Trophoblast cell (in vitro differentiated cells and primary cell): ENCODE measurements around the gene MROH9.

ENCODE experiments used
- DNase-seq, 2 donors: peaks; one replicate each; pipeline ENCODE4 v3.0.0-alpha.2; 2016
- H2AFZ ChIP-seq: 2 replicates; pipeline ENCODE4 v1.6.1; 2013; ENCODE audit warnings: low read length, moderate library complexity, mild to moderate bottlenecking; ENCODE audit not compliant: insufficient read depth, poor library complexity
- H2AK5ac ChIP-seq: 2 replicates; pipeline ENCODE4 v1.6.1; 2013; ENCODE audit warnings: mild to moderate bottlenecking, low read length
- H2BK120ac ChIP-seq: 2 replicates; pipeline ENCODE4 v1.6.1; 2013; ENCODE audit warnings: low read length, mild to moderate bottlenecking, moderate library complexity; ENCODE audit not compliant: insufficient read depth, poor library complexity
- H2BK12ac ChIP-seq: 2 replicates; pipeline ENCODE4 v1.6.1; 2013; ENCODE audit warnings: mild to moderate bottlenecking, low read length, moderate library complexity
- H2BK5ac ChIP-seq: 2 replicates; pipeline ENCODE4 v1.6.1; 2013; ENCODE audit warnings: low read length, low read depth, moderate library complexity, mild to moderate bottlenecking; ENCODE audit not compliant: poor library complexity
- H3K14ac ChIP-seq: 2 replicates; pipeline ENCODE4 v1.6.1; 2013; ENCODE audit warnings: mild to moderate bottlenecking, low read length
- H3K18ac ChIP-seq: 2 replicates; pipeline ENCODE4 v1.6.1; 2013; ENCODE audit warnings: mild to moderate bottlenecking, low read length
- H3K23ac ChIP-seq: 2 replicates; pipeline ENCODE4 v1.6.1; 2013; ENCODE audit warnings: low read length
- H3K27ac ChIP-seq: 2 replicates; pipeline ENCODE4 v1.5.1; 2013; ENCODE audit warnings: low read depth, mild to moderate bottlenecking, inconsistent platforms, low read length, moderate library complexity
- H3K27me3 ChIP-seq: 2 replicates; pipeline ENCODE4 v1.6.1; 2013; ENCODE audit warnings: inconsistent platforms, mild to moderate bottlenecking, low read length, moderate library complexity; ENCODE audit not compliant: insufficient read depth
- H3K36me3 ChIP-seq, 2 experiments: 1 replicate in 1 of 2; 2 replicates in 1 of 2; pipeline ENCODE4 v1.6.1; 2013; ENCODE audit warnings: low read length in 2 of 2, mild to moderate bottlenecking in 2 of 2, moderate library complexity in 1 of 2; ENCODE audit not compliant: insufficient read depth in 2 of 2, control insufficient read depth in 1 of 2
- H3K4ac ChIP-seq: 2 replicates; pipeline ENCODE4 v1.6.1; 2013; ENCODE audit warnings: low read depth, mild to moderate bottlenecking, low read length, moderate library complexity
- H3K4me1 ChIP-seq, 2 experiments: 1 replicate in 1 of 2; 2 replicates in 1 of 2; pipeline ENCODE4 v1.6.1; 2013; ENCODE audit warnings: low read length in 2 of 2, mild to moderate bottlenecking in 2 of 2, moderate library complexity in 1 of 2; ENCODE audit not compliant: insufficient read depth in 2 of 2, control insufficient read depth in 1 of 2
- H3K4me2 ChIP-seq: 2 replicates; pipeline ENCODE4 v1.6.1; 2013; ENCODE audit warnings: inconsistent platforms, mild to moderate bottlenecking, low read length, moderate library complexity
- H3K4me3 ChIP-seq: 2 replicates; pipeline ENCODE4 v1.5.1; 2013; ENCODE audit warnings: mild to moderate bottlenecking, low read depth, low read length, inconsistent platforms
- H3K79me1 ChIP-seq: one replicate; pipeline ENCODE4 v1.6.1; 2013; ENCODE audit warnings: low read length
- H3K79me2 ChIP-seq: 2 replicates; pipeline ENCODE4 v1.6.1; 2013; ENCODE audit warnings: low read length, mild to moderate bottlenecking; ENCODE audit not compliant: control insufficient read depth, insufficient read depth, poor library complexity
- H3K9ac ChIP-seq: 2 replicates; pipeline ENCODE4 v1.6.1; 2013; ENCODE audit warnings: mild to moderate bottlenecking, low read length
- H3K9me3 ChIP-seq: 2 replicates; pipeline ENCODE4 v1.6.1; 2013; ENCODE audit warnings: low read depth, mild to moderate bottlenecking, control low read depth, inconsistent platforms, low read length; ENCODE audit not compliant: insufficient read depth
- H4K12ac ChIP-seq: 2 replicates; pipeline ENCODE4 v1.6.1; 2013; ENCODE audit warnings: low read depth, mild to moderate bottlenecking, low read length, moderate library complexity
- H4K8ac ChIP-seq: 2 replicates; pipeline ENCODE4 v1.6.1; 2013; ENCODE audit warnings: low read depth, mild to moderate bottlenecking, low read length, moderate library complexity
- H4K91ac ChIP-seq: one replicate; pipeline ENCODE4 v1.6.1; 2013; ENCODE audit warnings: low read depth, mild to moderate bottlenecking, low read length, moderate library complexity
- WGBS: extraction: QIAGEN DNeasy Blood & Tissue Kit; methylation state at CpG from one replicate; pipeline ENCODE4 v1.1.7; 2013; ENCODE audit warnings: missing lambda C conversion rate; ENCODE audit not compliant: insufficient read length, insufficient coverage; ENCODE audit errors: extremely low coverage; 5-methylcytosine and 5-hydroxymethylcytosine counted together

Gene MROH9

GRCh38 chr1:170967042-170967910, 31.9 kb downstream of the MROH9 start:
- Histone ChIP-seq H2BK12ac (no peak overlapping the region), H3K23ac (no peak overlapping the region), H3K4me1 (no peaks in the 10 kb centered on the region), H3K79me2 (no peaks in the 10 kb centered on the region), H4K12ac (no peak overlapping the region), H3K9me3 (no peaks in the 10 kb centered on the region), H3K4me2 (no peak overlapping the region), H4K91ac (no peak overlapping the region), H4K8ac (no peak overlapping the region), H2AK5ac (no peak overlapping the region), H3K14ac (no peak overlapping the region), H3K79me1 (no peaks in the 10 kb centered on the region), H2BK120ac (no peak overlapping the region), H3K4me3 (no peak overlapping the region), H3K18ac (no peak overlapping the region), H3K27me3 (no peaks in the 10 kb centered on the region), H3K27ac (no peak overlapping the region), H2BK5ac (no peak overlapping the region), H3K9ac (no peak overlapping the region), H3K4ac (no peak overlapping the region), H3K36me3 (no peaks in the 10 kb centered on the region), H2AFZ (no peak overlapping the region)
- WGBS = no CpG with 5 or more reads among the region's 5 CpGs
- DNase-seq = peak; percentile 12 to 74

- Histone ChIP-seq H3K14ac (no peak overlapping the region), H4K8ac (no peak overlapping the region), H3K18ac (no peak overlapping the region), H2BK5ac (no peak overlapping the region), H2BK12ac (no peak overlapping the region), H2BK120ac (no peak overlapping the region), H3K79me1 (no peaks in the 10 kb centered on the region), H4K91ac (no peak overlapping the region), H2AK5ac (no peak overlapping the region), H4K12ac (no peak overlapping the region), H3K27me3 (no peaks in the 10 kb centered on the region), H3K4me3 (no peak overlapping the region), H3K9ac (no peak overlapping the region), H3K36me3 (no peaks in the 10 kb centered on the region), H2AFZ (no peak overlapping the region), H3K4me1 (no peaks in the 10 kb centered on the region), H3K4me2 (no peak overlapping the region), H3K79me2 (no peaks in the 10 kb centered on the region), H3K4ac (no peak overlapping the region), H3K27ac (no peak overlapping the region), H3K23ac (no peak overlapping the region), H3K9me3 (no peaks in the 10 kb centered on the region)
- no peak for DNase-seq
- WGBS = no CpG with 5 or more reads among the region's 3 CpGs
These were observed 34.9 kb downstream of the MROH9 start for GRCh38 chr1:170970256-170970655.

DNA sequence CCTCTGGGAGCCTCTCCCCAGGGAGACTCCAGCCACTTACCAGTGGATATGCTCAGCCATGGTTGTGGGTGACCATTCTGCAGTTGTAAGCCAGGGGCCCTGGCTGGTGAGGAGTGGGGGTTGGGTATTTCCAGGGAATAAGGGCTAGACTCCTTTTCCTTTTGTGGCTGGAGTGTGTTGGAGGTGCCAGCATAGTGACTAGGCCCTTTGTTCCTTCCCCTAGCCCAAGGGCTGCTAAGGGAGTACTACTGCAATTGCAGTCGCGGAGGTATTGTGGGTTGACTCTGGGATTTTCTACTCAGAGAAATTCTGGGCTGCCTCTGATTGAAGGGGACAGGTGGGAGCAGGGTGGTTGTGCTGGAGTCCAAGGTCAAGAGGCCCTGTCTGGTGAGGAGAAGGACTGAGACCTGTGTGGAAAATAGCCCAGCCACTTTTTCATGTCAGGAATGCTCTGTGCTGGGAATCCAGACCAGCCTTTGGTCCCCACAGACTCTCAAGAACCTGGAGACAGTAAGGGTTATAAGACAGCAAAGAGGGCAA, 43.1 kb downstream of the MROH9 start:
- peak; percentile 60 to 76 for DNase-seq
- H3K27ac ChIP-seq = no peak overlapping the region
- H2BK5ac ChIP-seq = no peak overlapping the region
- H3K9me3 ChIP-seq = no peaks in the 10 kb centered on the region
- H3K4me2 ChIP-seq = no peak overlapping the region
- H3K79me1 ChIP-seq = no peaks in the 10 kb centered on the region
- H3K4me3 ChIP-seq = no peak overlapping the region
- H3K79me2 ChIP-seq = no peaks in the 10 kb centered on the region
- no peak overlapping the region for H2AFZ ChIP-seq
- H4K12ac ChIP-seq = no peak overlapping the region
- H3K18ac ChIP-seq = no peak overlapping the region
- H3K4ac ChIP-seq = no peak overlapping the region
- no peaks in the 10 kb centered on the region for H3K27me3 ChIP-seq
- H3K14ac ChIP-seq = no peak overlapping the region
- no peak overlapping the region for H2BK12ac ChIP-seq
- WGBS = no CpG with 5 or more reads among the region's 2 CpGs
- no peak overlapping the region for H2AK5ac ChIP-seq
- no peaks in the 10 kb centered on the region for H3K4me1 ChIP-seq
- no peak overlapping the region for H2BK120ac ChIP-seq
- H4K91ac ChIP-seq = no peak overlapping the region
- H4K8ac ChIP-seq = no peak overlapping the region
- no peaks in the 10 kb centered on the region for H3K36me3 ChIP-seq
- H3K9ac ChIP-seq = no peak overlapping the region
- no peak overlapping the region for H3K23ac ChIP-seq

DNA sequence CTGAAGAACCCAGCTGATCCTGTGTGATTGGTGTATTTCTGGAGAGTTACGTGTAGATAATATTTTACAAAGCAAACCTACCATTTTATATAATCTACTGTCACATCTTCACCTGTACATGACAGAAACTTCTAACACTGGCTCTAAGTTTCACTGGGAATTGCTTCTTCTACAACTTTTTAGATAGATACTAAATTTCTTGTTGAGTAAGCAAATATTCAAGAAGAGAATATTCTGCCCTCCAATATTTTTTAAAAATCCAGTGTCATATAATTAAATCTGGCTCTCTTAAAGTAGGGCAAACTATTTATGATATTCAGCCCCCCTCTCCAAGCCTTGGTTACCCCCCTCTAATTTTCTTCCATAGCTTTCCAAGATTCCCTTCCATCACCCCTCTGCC, 50.1 kb downstream of the MROH9 start:
- no peak for DNase-seq
- no CpG with 5 or more reads among the region's 1 CpG for WGBS
- no peak overlapping the region for H3K27ac ChIP-seq

More for the DNA sequence above, 50.1 kb downstream of the MROH9 start:
- no peak overlapping the region for H3K4me2 ChIP-seq
- no peaks in the 10 kb centered on the region for H3K79me1 ChIP-seq
- no peaks in the 10 kb centered on the region for H3K27me3 ChIP-seq
- H3K14ac ChIP-seq = no peak overlapping the region
- H3K18ac ChIP-seq = no peak overlapping the region
- H4K12ac ChIP-seq = no peak overlapping the region
- H3K4ac ChIP-seq = no peak overlapping the region
- no peak overlapping the region for H3K23ac ChIP-seq
- H3K4me3 ChIP-seq = no peak overlapping the region
- no peaks in the 10 kb centered on the region for H3K9me3 ChIP-seq
- no peak overlapping the region for H4K91ac ChIP-seq
- no peak overlapping the region for H3K9ac ChIP-seq
- no peak overlapping the region for H2BK5ac ChIP-seq
- no peaks in the 10 kb centered on the region for H3K36me3 ChIP-seq
- H3K79me2 ChIP-seq = no peaks in the 10 kb centered on the region
- no peak overlapping the region for H4K8ac ChIP-seq
- H2BK12ac ChIP-seq = no peak overlapping the region
- no peaks in the 10 kb centered on the region for H3K4me1 ChIP-seq
- H2BK120ac ChIP-seq = no peak overlapping the region
- H2AFZ ChIP-seq = no peak overlapping the region
- H2AK5ac ChIP-seq = no peak overlapping the region
